Measurements from ENCODE around the gene APMAP. TPM values are rescaled to one million over a fixed set of nuclear protein-coding genes. Genes with fewer than 3 reads are reported as not detected.

APMAP gene
- total and polyA plus RNA-seq, 2 of the 13 experiments (the other 11 are each of a cell fraction or from before 2014, with no cell fraction given) = 168 to 214 TPM

DNA sequence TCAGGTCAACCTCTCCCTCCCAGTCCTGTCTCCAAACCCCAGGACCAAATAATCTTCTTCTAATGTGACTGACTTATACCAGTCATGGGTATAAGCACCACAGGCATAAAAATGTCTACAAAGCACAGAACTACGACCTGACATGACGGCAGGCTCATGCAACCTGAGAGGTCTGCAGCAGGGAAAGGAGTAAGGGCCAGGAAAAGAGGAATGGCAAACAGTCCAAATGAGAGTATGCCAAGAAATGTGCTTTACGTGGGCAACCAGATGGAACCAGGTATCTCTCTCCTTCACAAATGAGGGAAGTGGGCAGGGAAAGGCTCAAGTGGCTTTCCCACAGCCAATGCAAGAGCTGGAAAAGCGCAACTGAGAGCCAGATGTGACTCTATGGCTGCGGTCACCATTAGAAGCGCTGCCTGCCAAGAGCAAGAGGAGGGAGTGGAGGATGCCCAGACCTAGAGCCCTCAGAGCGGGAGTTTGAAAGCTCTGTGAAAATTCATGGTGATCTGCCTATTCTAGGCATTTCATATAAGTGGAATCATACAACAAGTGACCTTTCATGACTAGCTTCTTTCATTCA lies 6.0 kb downstream of the APMAP start:
- in situ Hi-C loops (cut with HindIII; ENCODE audit: extremely low pct_ligation_motif_present, low pct_unique_long_range_greater_than_20kb) = no loop called here
- Histone ChIP-seq H3K4me2 (ENCODE audit: low read depth, low read length) (no peak overlapping the region), H3K36me3 (replicated peaks in 1 of 2; ENCODE audit: control insufficient read depth in 1 of 2, insufficient read depth in 2 of 2, low read length in 2 of 2) (peaks cover 6 to 25% of the 10 kb centered on the region in 2 experiments; a peak in 4 of 5 replicates), H2AFZ (ENCODE audit: low read length) (no peak overlapping the region), H3K27ac (ENCODE audit: extremely low read length, insufficient read depth, low read length) (no peak overlapping the region), H3K27me3 (ENCODE audit: control insufficient read depth in 1 of 2, insufficient read depth in 2 of 2, low read length in 2 of 2) (no peaks in the 10 kb centered on the region), H4K20me1 (ENCODE audit: insufficient read depth, low read length) (peaks cover 4% of the 10 kb centered on the region; the same call in 1 of the 2 replicates), H3K4me3 (replicated peaks in 1 of 3; ENCODE audit: insufficient read depth in 1 of 3, low read depth in 2 of 3, low read length in 3 of 3) (no peak overlapping the region), H3K9me3 (ENCODE audit: low read length) (no peaks in the 10 kb centered on the region), H3K79me2 (ENCODE audit: insufficient read depth, low read length) (peaks cover 70% of the 10 kb centered on the region), H3K4me1 (ENCODE audit: insufficient read depth, low read length) (peaks cover 81% of the 10 kb centered on the region), H3K9ac (ENCODE audit: insufficient read depth, low read depth, low read length) (no peak overlapping the region)
- DNase-seq (ENCODE audit: low spot score) (no peak), ATAC-seq (no peak), FAIRE-seq (no peak)
- WGBS (ENCODE audit: low lambda C conversion rate) = 94% methylated on average over 7 of the region's 7 CpGs
- TF ChIP-seq, protein P1, sequence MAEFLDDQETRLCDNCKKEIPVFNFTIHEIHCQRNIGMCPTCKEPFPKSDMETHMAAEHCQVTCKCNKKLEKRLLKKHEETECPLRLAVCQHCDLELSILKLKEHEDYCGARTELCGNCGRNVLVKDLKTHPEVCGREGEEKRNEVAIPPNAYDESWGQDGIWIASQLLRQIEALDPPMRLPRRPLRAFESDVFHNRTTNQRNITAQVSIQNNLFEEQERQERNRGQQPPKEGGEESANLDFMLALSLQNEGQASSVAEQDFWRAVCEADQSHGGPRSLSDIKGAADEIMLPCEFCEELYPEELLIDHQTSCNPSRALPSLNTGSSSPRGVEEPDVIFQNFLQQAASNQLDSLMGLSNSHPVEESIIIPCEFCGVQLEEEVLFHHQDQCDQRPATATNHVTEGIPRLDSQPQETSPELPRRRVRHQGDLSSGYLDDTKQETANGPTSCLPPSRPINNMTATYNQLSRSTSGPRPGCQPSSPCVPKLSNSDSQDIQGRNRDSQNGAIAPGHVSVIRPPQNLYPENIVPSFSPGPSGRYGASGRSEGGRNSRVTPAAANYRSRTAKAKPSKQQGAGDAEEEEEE (CRISPR knock-in tag; IDR thresholded peaks at IDR 0.05; ENCODE audit: borderline replicate concordance) = no peak
- TF ChIP-seq THAP7 (CRISPR knock-in tag; IDR thresholded peaks at IDR 0.05) = 0 out of 2 replicates have a peak, but pooled peaks have one; percentile 20
- TF ChIP-seq ZNF543 (CRISPR knock-in tag; IDR thresholded peaks at IDR 0.05) = no peak
- 0 out of 2 replicates have a peak, but pooled peaks have one; percentile 66 for TF ChIP-seq KLF13 (CRISPR knock-in tag; IDR thresholded peaks at IDR 0.05)
- CTCF ChIA-PET (ENCODE audit: low intra/inter-chr PET ratio, low total read pairs) = no interaction called here
- no TSS peak for BruUV-seq (replicated peaks)
- POLR2A ChIA-PET = no interaction called here
- intact Hi-C loops (cut with micrococcal nuclease; ENCODE audit: unreplicated experiment) = no loop called here

- peaks cover 74% of the 10 kb centered on the region for H3K4me1 ChIP-seq (ENCODE audit: insufficient read depth, low read length)
- no peak overlapping the region for H3K4me3 ChIP-seq (replicated peaks in 1 of 3; ENCODE audit: insufficient read depth in 1 of 3, low read depth in 2 of 3, low read length in 3 of 3)
- no peak overlapping the region for H3K9ac ChIP-seq (ENCODE audit: insufficient read depth, low read depth, low read length)
- 72% methylated on average over 6 of the region's 6 CpGs for WGBS (ENCODE audit: low lambda C conversion rate)
- H3K27ac ChIP-seq (ENCODE audit: extremely low read length, insufficient read depth, low read length) = no peak overlapping the region
- intact Hi-C loops (cut with micrococcal nuclease; ENCODE audit: unreplicated experiment) = no loop called here
- H3K79me2 ChIP-seq (ENCODE audit: insufficient read depth, low read length) = peaks cover 62% of the 10 kb centered on the region
- BruUV-seq (replicated peaks) = no TSS peak
- in situ Hi-C loops (cut with HindIII; ENCODE audit: extremely low pct_ligation_motif_present, low pct_unique_long_range_greater_than_20kb) = no loop called here
- H3K9me3 ChIP-seq (ENCODE audit: low read length) = no peaks in the 10 kb centered on the region
- H3K27me3 ChIP-seq (ENCODE audit: control insufficient read depth in 1 of 2, insufficient read depth in 2 of 2, low read length in 2 of 2) = no peaks in the 10 kb centered on the region
- no peak for DNase-seq (ENCODE audit: low spot score)
- TF ChIP-seq SNAI1 (CRISPR knock-in tag; IDR thresholded peaks at IDR 0.05; ENCODE audit: borderline replicate concordance) (no peak), SP4 (CRISPR knock-in tag; IDR thresholded peaks at IDR 0.05) (peak; percentile 23; the same call in 1 of the 2 replicates)
- POLR2A ChIA-PET = no interaction called here
- peaks cover 4% of the 10 kb centered on the region; the same call in 1 of the 2 replicates for H4K20me1 ChIP-seq (ENCODE audit: insufficient read depth, low read length)
- H3K4me2 ChIP-seq (ENCODE audit: low read depth, low read length) = no peak overlapping the region
- CTCF ChIA-PET (ENCODE audit: low intra/inter-chr PET ratio, low total read pairs) = no interaction called here
- H3K36me3 ChIP-seq (replicated peaks in 1 of 2; ENCODE audit: control insufficient read depth in 1 of 2, insufficient read depth in 2 of 2, low read length in 2 of 2) = peaks cover 6 to 32% of the 10 kb centered on the region in 2 experiments; a peak in 4 of 5 replicates
- no peak for FAIRE-seq
- H2AFZ ChIP-seq (ENCODE audit: low read length) = no peak overlapping the region
- ATAC-seq = no peak
These were observed 6.7 kb downstream of the APMAP start for GRCh38 chr20:24985802-24986201.

Data from HepG2 (cell line).